Measurements from ENCODE around the gene ICOSLG.

DNA sequence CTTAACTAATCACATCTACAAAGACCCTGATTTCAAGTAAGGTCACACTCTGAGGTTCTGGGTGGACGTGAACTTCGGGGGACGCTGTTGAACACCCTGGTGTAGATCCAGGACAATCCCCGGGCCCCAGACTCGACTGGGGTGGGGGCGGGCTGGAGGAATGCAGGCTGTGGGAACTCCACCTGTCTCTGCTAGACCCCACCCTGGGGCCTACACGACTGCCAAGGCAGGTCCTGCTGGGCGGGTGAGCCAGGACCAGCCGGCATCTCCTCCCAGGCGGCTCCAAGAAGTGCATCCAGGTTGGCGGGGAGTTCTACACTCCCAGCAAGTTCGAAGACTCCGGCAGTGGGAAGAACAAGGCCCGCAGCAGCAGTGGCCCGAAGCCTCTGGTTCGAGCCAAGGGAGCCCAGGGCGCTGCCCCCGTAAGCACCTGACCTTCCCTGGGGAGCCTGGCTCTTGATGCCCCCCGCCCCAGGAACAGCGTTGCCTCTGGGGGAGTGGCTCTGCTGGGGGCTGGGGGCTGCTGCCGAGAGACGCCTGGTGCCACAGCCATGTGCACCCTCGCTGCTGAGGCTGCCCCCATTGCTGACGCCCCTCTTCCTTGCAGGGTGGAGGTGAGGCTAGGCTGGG lies 48.8 kb upstream of the ICOSLG start:
- TF ChIP-seq, protein P1, sequence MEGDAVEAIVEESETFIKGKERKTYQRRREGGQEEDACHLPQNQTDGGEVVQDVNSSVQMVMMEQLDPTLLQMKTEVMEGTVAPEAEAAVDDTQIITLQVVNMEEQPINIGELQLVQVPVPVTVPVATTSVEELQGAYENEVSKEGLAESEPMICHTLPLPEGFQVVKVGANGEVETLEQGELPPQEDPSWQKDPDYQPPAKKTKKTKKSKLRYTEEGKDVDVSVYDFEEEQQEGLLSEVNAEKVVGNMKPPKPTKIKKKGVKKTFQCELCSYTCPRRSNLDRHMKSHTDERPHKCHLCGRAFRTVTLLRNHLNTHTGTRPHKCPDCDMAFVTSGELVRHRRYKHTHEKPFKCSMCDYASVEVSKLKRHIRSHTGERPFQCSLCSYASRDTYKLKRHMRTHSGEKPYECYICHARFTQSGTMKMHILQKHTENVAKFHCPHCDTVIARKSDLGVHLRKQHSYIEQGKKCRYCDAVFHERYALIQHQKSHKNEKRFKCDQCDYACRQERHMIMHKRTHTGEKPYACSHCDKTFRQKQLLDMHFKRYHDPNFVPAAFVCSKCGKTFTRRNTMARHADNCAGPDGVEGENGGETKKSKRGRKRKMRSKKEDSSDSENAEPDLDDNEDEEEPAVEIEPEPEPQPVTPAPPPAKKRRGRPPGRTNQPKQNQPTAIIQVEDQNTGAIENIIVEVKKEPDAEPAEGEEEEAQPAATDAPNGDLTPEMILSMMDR (conservative IDR thresholded peaks at IDR 0.05), result no peak
- TF ChIP-seq ZFX (IDR thresholded peaks at IDR 0.05), result no peak

Measured in C4-2B (cell line).